ENCODE data around the gene KPNA4. TPM values are rescaled to one million over a fixed set of nuclear protein-coding genes. Genes with fewer than 3 reads are reported as not detected.
A peak's percentile ranks its signal among the peaks of the same experiment; 100 is the strongest.
"Not testable (repeated sequence)": the region's sequence is repeated elsewhere in the genome, so short reads cannot be mapped to it uniquely, and the experiment has no call there.

KPNA4 gene
- total RNA-seq, 2 experiments from 2014 or later: 38.2 to 51.8 TPM

GRCh38 chr3:160473221-160473620 lies 92.2 kb downstream of the KPNA4 start:
- Mint-ChIP-seq H3K4me3 (no peak overlapping the region), H3K9me3 (ENCODE audit: low read depth) (peaks cover 7% of the 10 kb centered on the region), H3K36me3 (peaks cover 4% of the 10 kb centered on the region), H3K27me3 (peaks cover 21% of the 10 kb centered on the region), H3K4me1 (peaks cover 7% of the 10 kb centered on the region), H3K27ac (no peak overlapping the region)
- DNase-seq: no peak
- CTCF ChIA-PET: no interaction called here
- ATAC-seq: no peak

GRCh38 chr3:160472344-160472743 lies 93.0 kb downstream of the KPNA4 start:
- peaks cover 4% of the 10 kb centered on the region for H3K36me3 Mint-ChIP-seq
- peaks cover 21% of the 10 kb centered on the region for H3K27me3 Mint-ChIP-seq
- DNase-seq (no peak), ATAC-seq (no peak)
- H3K27ac Mint-ChIP-seq: no peak overlapping the region
- H3K4me1 Mint-ChIP-seq: peaks cover 4% of the 10 kb centered on the region
- H3K9me3 Mint-ChIP-seq (ENCODE audit: low read depth): peaks cover 7% of the 10 kb centered on the region
- H3K4me3 Mint-ChIP-seq: no peak overlapping the region
- CTCF ChIA-PET: no interaction called here

GRCh38 chr3:160471892-160472291 lies 93.5 kb downstream of the KPNA4 start:
- Mint-ChIP-seq H3K27me3 (peaks cover 22% of the 10 kb centered on the region), H3K27ac (no peak overlapping the region), H3K4me1 (peaks cover 3% of the 10 kb centered on the region), H3K9me3 (ENCODE audit: low read depth) (peaks cover 7% of the 10 kb centered on the region), H3K36me3 (peaks cover 4% of the 10 kb centered on the region), H3K4me3 (no peak overlapping the region)
- ATAC-seq (no peak), DNase-seq (no peak)
- CTCF ChIA-PET: no interaction called here

GRCh38 chr3:160470181-160470580 lies 95.2 kb downstream of the KPNA4 start:
- CTCF ChIA-PET: no interaction called here
- no peak overlapping the region for H3K4me3 Mint-ChIP-seq
- H3K4me1 Mint-ChIP-seq: peaks cover 3% of the 10 kb centered on the region
- no peak for DNase-seq
- no peak for ATAC-seq
- H3K27ac Mint-ChIP-seq: no peak overlapping the region
- H3K9me3 Mint-ChIP-seq (ENCODE audit: low read depth): peaks cover 7% of the 10 kb centered on the region
- H3K36me3 Mint-ChIP-seq: peaks cover 4% of the 10 kb centered on the region
- H3K27me3 Mint-ChIP-seq: peaks cover 25% of the 10 kb centered on the region

GRCh38 chr3:160464971-160465370 lies 100.4 kb downstream of the KPNA4 start:
- Mint-ChIP-seq H3K36me3 (peaks cover 4% of the 10 kb centered on the region), H3K4me1 (no peaks in the 10 kb centered on the region), H3K27me3 (peaks cover 48% of the 10 kb centered on the region), H3K9me3 (ENCODE audit: low read depth) (no peaks in the 10 kb centered on the region), H3K4me3 (no peak overlapping the region), H3K27ac (no peak overlapping the region)
- CTCF ChIA-PET: interaction anchor here (1.7 kb wide), 1 partner anchor 13 kb away, joined by 3 read pairs; no protein-coding TSS in a partner anchor
- no peak for DNase-seq
- ATAC-seq: no peak

GRCh38 chr3:160464321-160464720 lies 101.0 kb downstream of the KPNA4 start:
- CTCF ChIA-PET: interaction anchor here (1.7 kb wide), 1 partner anchor 13 kb away, joined by 3 read pairs; no protein-coding TSS in a partner anchor
- ATAC-seq (no peak), DNase-seq (no peak)
- Mint-ChIP-seq H3K27ac (no peak overlapping the region), H3K27me3 (peaks cover 44% of the 10 kb centered on the region), H3K36me3 (no peaks in the 10 kb centered on the region), H3K9me3 (ENCODE audit: low read depth) (no peaks in the 10 kb centered on the region), H3K4me3 (no peak overlapping the region), H3K4me1 (no peaks in the 10 kb centered on the region)

- ATAC-seq: no peak
- CTCF ChIA-PET: interaction anchor here (0.8 kb wide), 1 partner anchor 10 kb away, joined by 3 read pairs; no protein-coding TSS in a partner anchor
- Mint-ChIP-seq H3K9me3 (ENCODE audit: low read depth) (no peaks in the 10 kb centered on the region), H3K27me3 (peaks cover 36% of the 10 kb centered on the region), H3K36me3 (no peaks in the 10 kb centered on the region), H3K4me1 (no peaks in the 10 kb centered on the region), H3K27ac (no peak overlapping the region), H3K4me3 (no peak overlapping the region)
- DNase-seq: no peak
Observed at GRCh38 chr3:160460033-160460432, 105.3 kb downstream of the KPNA4 start.

GRCh38 chr3:160459450-160459970 lies 105.9 kb downstream of the KPNA4 start:
- DNase-seq (no peak), ATAC-seq (no peak)
- Mint-ChIP-seq H3K4me3 (no peak overlapping the region), H3K27me3 (peaks cover 30% of the 10 kb centered on the region), H3K27ac (no peak overlapping the region), H3K4me1 (no peaks in the 10 kb centered on the region), H3K36me3 (no peaks in the 10 kb centered on the region), H3K9me3 (ENCODE audit: low read depth) (no peaks in the 10 kb centered on the region)
- CTCF ChIA-PET: interaction anchor here (0.8 kb wide), 1 partner anchor 9 kb away, joined by 3 read pairs; no protein-coding TSS in a partner anchor

GRCh38 chr3:160458151-160458550 lies 107.2 kb downstream of the KPNA4 start:
- H3K4me3 Mint-ChIP-seq: no peak overlapping the region
- H3K27ac Mint-ChIP-seq: no peak overlapping the region
- H3K9me3 Mint-ChIP-seq (ENCODE audit: low read depth): no peaks in the 10 kb centered on the region
- H3K27me3 Mint-ChIP-seq: peaks cover 23% of the 10 kb centered on the region
- H3K36me3 Mint-ChIP-seq: no peaks in the 10 kb centered on the region
- ATAC-seq (no peak), DNase-seq (no peak)
- CTCF ChIA-PET: no interaction called here
- H3K4me1 Mint-ChIP-seq: no peaks in the 10 kb centered on the region

GRCh38 chr3:160455846-160456245 lies 109.5 kb downstream of the KPNA4 start:
- Mint-ChIP-seq H3K27ac (no peak overlapping the region), H3K9me3 (ENCODE audit: low read depth) (no peaks in the 10 kb centered on the region), H3K36me3 (no peaks in the 10 kb centered on the region), H3K4me3 (no peak overlapping the region), H3K4me1 (no peaks in the 10 kb centered on the region), H3K27me3 (peaks cover 8% of the 10 kb centered on the region)
- ATAC-seq (no peak), DNase-seq (no peak)
- CTCF ChIA-PET: interaction anchor here (1.0 kb wide), 1 partner anchor 31 kb away, joined by 3 read pairs; no protein-coding TSS in a partner anchor

- CTCF ChIA-PET: interaction anchor here (1.0 kb wide), 1 partner anchor 32 kb away, joined by 3 read pairs; no protein-coding TSS in a partner anchor
- Mint-ChIP-seq H3K27me3 (peaks cover 8% of the 10 kb centered on the region), H3K36me3 (peaks cover 4% of the 10 kb centered on the region), H3K4me3 (no peak overlapping the region), H3K27ac (no peak overlapping the region), H3K4me1 (peaks cover 7% of the 10 kb centered on the region), H3K9me3 (ENCODE audit: low read depth) (no peaks in the 10 kb centered on the region)
- ATAC-seq (no peak), DNase-seq (no peak)
Observed at GRCh38 chr3:160454995-160455394, 110.4 kb downstream of the KPNA4 start.

GRCh38 chr3:160452251-160452650 lies 113.1 kb downstream of the KPNA4 start:
- not testable (repeated sequence) for H3K9me3 Mint-ChIP-seq (ENCODE audit: low read depth); H3K27me3 Mint-ChIP-seq; DNase-seq; ATAC-seq; H3K27ac Mint-ChIP-seq; H3K4me3 Mint-ChIP-seq
- H3K36me3 Mint-ChIP-seq: peaks cover 22% of the 10 kb centered on the region
- CTCF ChIA-PET: interaction anchor here (1.4 kb wide), 1 partner anchor 32 kb away, joined by 4 read pairs; no protein-coding TSS in a partner anchor
- H3K4me1 Mint-ChIP-seq: peaks cover 15% of the 10 kb centered on the region

- Mint-ChIP-seq H3K36me3 (peaks cover 26% of the 10 kb centered on the region), H3K4me3 (no peak overlapping the region), H3K9me3 (ENCODE audit: low read depth) (no peaks in the 10 kb centered on the region), H3K27me3 (no peaks in the 10 kb centered on the region), H3K4me1 (peaks cover 20% of the 10 kb centered on the region), H3K27ac (no peak overlapping the region)
- ATAC-seq (no peak), DNase-seq (no peak)
- CTCF ChIA-PET: interaction anchor here (0.6 to 1.4 kb wide), 2 partner anchors 13 to 33 kb away, joined by 3 to 4 read pairs; no protein-coding TSS in a partner anchor
Observed at GRCh38 chr3:160451602-160452001, 113.8 kb downstream of the KPNA4 start.

GRCh38 chr3:160450846-160451245 lies 114.5 kb downstream of the KPNA4 start:
- CTCF ChIA-PET: interaction anchor here (0.6 to 1.4 kb wide), 5 partner anchors 9 to 304 kb away, joined by 3 to 4 read pairs (median 3); no protein-coding TSS in a partner anchor
- Mint-ChIP-seq H3K27ac (peak overlapping the region; percentile 99), H3K4me1 (peaks cover 25% of the 10 kb centered on the region), H3K27me3 (no peaks in the 10 kb centered on the region), H3K36me3 (peaks cover 31% of the 10 kb centered on the region), H3K9me3 (ENCODE audit: low read depth) (no peaks in the 10 kb centered on the region), H3K4me3 (peak overlapping the region; percentile 97)
- DNase-seq: no peak
- no peak for ATAC-seq
